T-helper 2 cell treated with Interferon-gamma antibody and Interleukin-4, amounts not matched to agents 100 ng/mL and 5 ng/mL, for 36 hours (primary cell): ENCODE measurements around the gene HYDIN. TPM values are rescaled to one million over a fixed set of nuclear protein-coding genes. Genes with fewer than 3 reads are reported as not detected.

ENCODE experiments used
- intact Hi-C: fragments of 100-400 bp; cut with micrococcal nuclease; formaldehyde crosslinking; loops from one replicate; pipeline ENCODE4 v1.15.1; 2023
- total RNA-seq: library from RNA; stranded (reverse); gene quantifications from 2 replicates; pipeline ENCODE4 v1.2.3, GENCODE V29; 2022

HYDIN gene
- total RNA-seq, 1 donor from 2014 or later, result not detected

DNA sequence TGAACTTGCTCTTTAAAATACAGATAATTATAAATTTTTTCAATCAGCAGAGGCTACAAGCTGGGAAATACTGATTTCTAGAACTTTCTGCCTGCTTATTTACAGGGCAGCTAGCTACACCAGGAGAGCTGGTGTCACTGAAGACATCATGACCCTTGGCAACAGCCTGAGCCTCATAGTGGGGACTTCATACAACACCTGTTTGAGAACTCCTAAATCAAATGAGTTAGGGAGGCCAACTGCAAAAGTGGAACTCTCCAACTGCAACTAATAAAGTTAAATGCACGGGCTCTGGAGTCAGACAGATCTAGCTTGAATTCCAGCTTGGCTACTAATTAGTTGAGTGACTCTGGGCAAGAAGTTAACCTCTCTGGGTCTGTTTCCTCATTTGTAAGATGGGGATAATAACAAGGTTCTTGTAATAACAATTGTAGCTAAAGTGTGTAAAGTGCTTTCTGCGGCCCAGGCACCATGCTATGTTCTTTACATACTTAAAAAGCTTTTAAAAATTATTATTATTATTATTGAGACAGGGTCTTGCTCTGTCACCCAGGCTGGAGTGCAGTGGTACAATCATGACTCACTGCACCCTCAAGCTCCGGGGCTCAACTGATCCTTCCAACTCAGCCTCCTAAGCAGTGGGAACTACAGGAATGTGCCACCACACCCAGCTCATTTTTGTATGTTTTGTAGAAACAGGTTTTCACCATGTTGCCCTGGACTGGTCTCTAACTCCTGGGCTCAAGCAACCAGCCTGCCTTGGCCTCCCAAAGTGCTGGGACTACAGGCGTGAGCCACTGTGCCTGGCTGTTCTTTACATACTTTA lies 462.9 kb downstream of the HYDIN start:
- intact Hi-C loops, result no loop called here

DNA sequence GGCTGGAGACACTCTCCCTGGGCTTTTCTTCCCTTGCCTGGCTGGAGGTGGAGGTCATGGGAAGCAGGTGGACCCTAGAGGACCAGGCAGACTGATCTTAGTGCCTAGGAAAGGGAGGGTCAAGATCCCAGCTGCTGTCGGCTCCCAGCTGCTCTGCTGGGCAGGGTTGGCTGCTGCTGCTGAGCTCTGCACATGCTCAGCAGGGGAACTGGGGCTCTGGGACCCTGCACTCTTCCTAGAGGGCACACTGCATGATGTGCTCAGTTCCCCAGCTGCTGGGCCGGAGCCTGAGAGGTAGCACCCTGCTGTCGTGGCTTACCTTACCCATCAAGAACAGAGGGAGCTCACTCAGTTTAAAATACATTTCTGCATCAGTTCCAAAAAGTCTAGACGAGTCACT lies 463.9 kb downstream of the HYDIN start:
- intact Hi-C loops, result no loop called here

DNA sequence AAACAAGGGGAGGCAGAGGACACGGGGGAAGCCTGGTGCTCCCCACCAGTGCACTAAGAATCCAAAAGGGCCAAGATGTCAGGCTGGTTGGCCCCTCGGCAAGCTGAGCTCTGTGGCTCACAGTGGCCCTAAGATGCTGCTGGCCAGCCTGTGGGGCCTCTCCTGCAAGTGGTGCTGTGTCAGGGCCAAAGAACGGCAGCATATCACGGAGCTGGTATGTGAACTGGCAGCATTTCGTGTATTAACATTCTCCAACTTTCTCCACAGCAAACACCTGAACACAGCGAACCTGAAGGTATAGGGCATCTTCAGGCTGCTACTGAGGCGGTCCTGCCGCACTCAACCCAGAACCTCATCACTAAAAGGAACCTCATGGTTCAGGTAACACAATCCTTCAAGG lies 464.3 kb downstream of the HYDIN start:
- intact Hi-C loops, result no loop called here

DNA sequence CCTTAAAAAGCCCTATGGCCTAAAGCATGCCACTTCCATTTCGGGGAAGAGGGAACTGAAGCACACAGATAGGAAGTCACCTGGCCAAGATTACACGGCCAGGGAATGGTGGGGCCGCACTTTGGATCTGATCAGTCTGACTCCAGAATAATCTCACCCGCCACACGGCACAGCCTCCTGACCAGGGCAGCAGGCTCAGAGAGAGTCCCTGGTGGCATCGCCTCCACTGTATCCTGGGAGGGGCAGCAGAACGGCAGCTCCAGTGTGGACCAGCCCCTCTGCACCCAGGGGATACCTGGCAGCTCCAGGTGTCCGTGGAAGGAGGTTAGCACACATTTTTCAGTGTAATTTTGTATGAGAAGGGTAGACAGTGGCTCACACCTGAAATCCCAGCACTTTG lies 465.0 kb downstream of the HYDIN start:
- intact Hi-C loops, result no loop called here

DNA sequence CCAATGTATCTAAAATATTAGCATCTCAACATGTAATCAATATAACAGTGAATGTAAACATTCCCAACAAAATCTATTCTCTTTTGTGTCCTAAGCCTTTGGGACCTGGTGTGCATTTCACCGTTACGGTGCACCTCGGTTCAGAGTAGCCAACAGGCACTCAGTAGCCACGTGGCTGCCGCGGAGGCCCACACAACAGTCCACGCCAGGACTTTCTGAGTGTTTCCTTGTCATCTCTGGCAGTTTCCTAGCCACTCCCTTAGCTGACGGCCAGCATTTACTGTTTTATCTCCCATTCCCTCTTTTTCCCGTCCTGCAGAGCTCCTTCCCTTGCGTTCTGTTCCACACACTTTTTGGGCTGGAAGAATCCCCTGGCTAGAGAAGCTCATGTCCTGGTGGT lies 465.9 kb downstream of the HYDIN start:
- intact Hi-C loops, result no loop called here

DNA sequence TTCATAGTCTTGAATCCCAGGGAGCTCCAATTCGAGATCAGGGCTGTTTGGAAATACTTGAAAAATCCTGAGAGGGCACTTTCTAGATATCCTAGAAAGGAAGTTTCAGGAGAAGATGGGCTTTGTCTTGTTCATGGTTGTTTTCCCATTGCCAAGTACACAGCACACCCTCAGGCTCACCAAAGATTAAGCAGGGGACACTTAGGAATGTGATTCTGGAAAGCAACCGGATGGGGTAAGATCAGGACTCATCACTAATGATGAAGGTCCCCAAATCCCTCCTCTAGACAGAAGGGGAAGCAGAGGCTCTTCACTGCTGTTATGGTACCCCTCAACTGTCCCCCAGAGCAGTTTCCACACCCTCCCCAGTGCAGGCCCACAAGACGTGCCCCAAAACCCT lies 470.3 kb downstream of the HYDIN start:
- intact Hi-C loops, result no loop called here

DNA sequence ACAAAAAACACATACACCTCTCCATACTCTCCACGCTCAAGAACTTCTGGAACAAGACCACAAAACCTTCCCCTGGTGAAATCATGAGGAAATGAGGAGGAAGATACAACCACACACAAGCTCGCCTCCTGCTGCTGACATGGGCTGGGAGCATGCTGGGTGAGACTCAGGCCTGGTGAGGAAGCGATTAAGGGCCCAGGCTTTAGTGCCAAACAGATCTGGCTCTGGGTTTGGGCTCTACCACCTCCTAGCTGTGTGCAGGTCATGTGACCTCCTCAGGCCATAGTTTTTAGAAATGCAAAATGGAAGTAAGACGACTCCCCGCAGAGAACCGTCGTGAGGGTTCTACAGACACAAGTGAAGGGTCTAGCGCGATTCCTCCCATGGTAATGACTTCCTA lies 470.9 kb downstream of the HYDIN start:
- intact Hi-C loops, result no loop called here

DNA sequence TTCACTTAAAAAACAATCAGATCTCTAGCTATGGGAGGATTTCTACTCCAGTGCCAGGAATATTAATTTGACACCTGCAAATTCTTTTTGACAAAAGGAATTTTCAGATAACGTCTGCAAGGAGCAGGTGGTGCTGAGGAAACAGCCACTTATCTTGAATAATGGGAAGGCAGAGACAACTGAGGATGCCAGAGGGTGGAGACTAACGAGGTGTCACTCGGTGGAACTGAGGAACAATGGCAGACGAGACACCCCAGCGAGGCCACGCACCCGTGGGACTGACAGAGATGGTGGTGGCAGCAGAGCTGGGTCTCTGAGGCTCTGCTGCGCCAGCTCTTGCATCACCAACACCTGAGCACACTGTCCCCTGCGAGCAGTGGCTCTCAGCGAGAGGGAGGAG lies 471.7 kb downstream of the HYDIN start:
- intact Hi-C loops, result no loop called here

Other genes with a start within 250 kb of the HYDIN start
- gene CMTR2, start 58.7 kb upstream of the HYDIN start, total RNA-seq, result 20.7 and 21.1 TPM in 2 replicates
- not detected in 2 replicates for gene CALB2, start 128.0 kb upstream of the HYDIN start, total RNA-seq
- gene TLE7, start 211.3 kb upstream of the HYDIN start, total RNA-seq, result not detected in 2 replicates
- gene ZNF23, start 231.5 kb upstream of the HYDIN start, total RNA-seq, result 4.9 and 5.6 TPM in 2 replicates